ENCODE data around the gene RETREG3.

DNA sequence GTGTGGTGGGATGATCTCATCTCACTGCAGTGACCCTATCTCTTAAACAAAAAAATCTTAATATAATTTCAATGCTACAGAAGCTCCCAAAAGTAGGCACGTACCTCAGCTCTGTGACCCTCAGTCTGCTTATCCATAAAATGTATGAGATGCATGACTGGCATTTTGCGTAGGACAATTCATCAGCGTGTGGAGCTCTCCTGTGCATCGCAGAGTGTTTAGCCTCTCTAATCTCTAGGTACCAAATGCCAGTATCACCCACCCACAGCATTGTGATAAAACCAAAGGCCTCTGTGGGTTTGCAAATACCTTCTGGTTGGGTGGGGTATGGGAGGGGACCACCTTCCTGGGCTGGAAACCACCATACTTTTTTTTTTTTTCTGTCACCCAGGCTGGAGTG is 30.9 kb upstream of the RETREG3 start:
- TF ChIP-seq, protein P1, sequence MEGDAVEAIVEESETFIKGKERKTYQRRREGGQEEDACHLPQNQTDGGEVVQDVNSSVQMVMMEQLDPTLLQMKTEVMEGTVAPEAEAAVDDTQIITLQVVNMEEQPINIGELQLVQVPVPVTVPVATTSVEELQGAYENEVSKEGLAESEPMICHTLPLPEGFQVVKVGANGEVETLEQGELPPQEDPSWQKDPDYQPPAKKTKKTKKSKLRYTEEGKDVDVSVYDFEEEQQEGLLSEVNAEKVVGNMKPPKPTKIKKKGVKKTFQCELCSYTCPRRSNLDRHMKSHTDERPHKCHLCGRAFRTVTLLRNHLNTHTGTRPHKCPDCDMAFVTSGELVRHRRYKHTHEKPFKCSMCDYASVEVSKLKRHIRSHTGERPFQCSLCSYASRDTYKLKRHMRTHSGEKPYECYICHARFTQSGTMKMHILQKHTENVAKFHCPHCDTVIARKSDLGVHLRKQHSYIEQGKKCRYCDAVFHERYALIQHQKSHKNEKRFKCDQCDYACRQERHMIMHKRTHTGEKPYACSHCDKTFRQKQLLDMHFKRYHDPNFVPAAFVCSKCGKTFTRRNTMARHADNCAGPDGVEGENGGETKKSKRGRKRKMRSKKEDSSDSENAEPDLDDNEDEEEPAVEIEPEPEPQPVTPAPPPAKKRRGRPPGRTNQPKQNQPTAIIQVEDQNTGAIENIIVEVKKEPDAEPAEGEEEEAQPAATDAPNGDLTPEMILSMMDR (IDR thresholded peaks at IDR 0.05) = no peak
- TF ChIP-seq POLR2A (IDR thresholded peaks at IDR 0.05) (no peak), POLR2AphosphoS5 (IDR thresholded peaks at IDR 0.05) (no peak)

All from suprapubic skin (tissue), 4 donors.